ENCODE measurements around the gene OPA1.

OPA1 gene

GRCh38 chr3:193546129-193546528, 46.9 kb upstream of the OPA1 start:
- Histone ChIP-seq H3K27ac (ENCODE audit: low read length) (no peak overlapping the region), H2AFZ (ENCODE audit: low read length) (no peak overlapping the region), H3F3A (ENCODE audit: insufficient read depth, low read length) (no peaks in the 10 kb centered on the region), H3K4me1 (ENCODE audit: low read length) (no peaks in the 10 kb centered on the region), H3K9me3 (replicated peaks; ENCODE audit: insufficient read depth, low read length) (no peaks in the 10 kb centered on the region), H3K9ac (ENCODE audit: low read length) (no peak overlapping the region), H3K9me2 (replicated peaks; ENCODE audit: insufficient read depth, low read length) (no peaks in the 10 kb centered on the region), H3K36me3 (replicated peaks; ENCODE audit: insufficient read depth, low read length) (no peaks in the 10 kb centered on the region), H3K4me3 (ENCODE audit: low read length) (no peak overlapping the region), H3K27me3 (replicated peaks; ENCODE audit: insufficient read depth, low read length) (no peaks in the 10 kb centered on the region), H3K79me2 (ENCODE audit: low read length) (no peaks in the 10 kb centered on the region), H4K20me1 (ENCODE audit: insufficient read depth, low read length) (no peaks in the 10 kb centered on the region), H3K4me2 (ENCODE audit: low read depth, low read length) (no peak overlapping the region)
- no peak for TF ChIP-seq EZH2phosphoT487 (IDR thresholded peaks at IDR 0.05; ENCODE audit: low read length)
- no peak for TF ChIP-seq EZH2 (optimal IDR thresholded peaks at IDR 0.05; ENCODE audit: low read depth, low read length)
- TF ChIP-seq, protein P1, sequence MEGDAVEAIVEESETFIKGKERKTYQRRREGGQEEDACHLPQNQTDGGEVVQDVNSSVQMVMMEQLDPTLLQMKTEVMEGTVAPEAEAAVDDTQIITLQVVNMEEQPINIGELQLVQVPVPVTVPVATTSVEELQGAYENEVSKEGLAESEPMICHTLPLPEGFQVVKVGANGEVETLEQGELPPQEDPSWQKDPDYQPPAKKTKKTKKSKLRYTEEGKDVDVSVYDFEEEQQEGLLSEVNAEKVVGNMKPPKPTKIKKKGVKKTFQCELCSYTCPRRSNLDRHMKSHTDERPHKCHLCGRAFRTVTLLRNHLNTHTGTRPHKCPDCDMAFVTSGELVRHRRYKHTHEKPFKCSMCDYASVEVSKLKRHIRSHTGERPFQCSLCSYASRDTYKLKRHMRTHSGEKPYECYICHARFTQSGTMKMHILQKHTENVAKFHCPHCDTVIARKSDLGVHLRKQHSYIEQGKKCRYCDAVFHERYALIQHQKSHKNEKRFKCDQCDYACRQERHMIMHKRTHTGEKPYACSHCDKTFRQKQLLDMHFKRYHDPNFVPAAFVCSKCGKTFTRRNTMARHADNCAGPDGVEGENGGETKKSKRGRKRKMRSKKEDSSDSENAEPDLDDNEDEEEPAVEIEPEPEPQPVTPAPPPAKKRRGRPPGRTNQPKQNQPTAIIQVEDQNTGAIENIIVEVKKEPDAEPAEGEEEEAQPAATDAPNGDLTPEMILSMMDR (IDR thresholded peaks at IDR 0.05; ENCODE audit: low read length), result no peak
- no peak for DNase-seq

- no peaks in the 10 kb centered on the region for H3K79me2 ChIP-seq (ENCODE audit: low read length)
- no peak for TF ChIP-seq EZH2phosphoT487 (IDR thresholded peaks at IDR 0.05; ENCODE audit: low read length)
- no peak for TF ChIP-seq EZH2 (optimal IDR thresholded peaks at IDR 0.05; ENCODE audit: low read depth, low read length)
- TF ChIP-seq, protein P1 (IDR thresholded peaks at IDR 0.05; ENCODE audit: low read length), result no peak
- no peaks in the 10 kb centered on the region for H3K9me2 ChIP-seq (replicated peaks; ENCODE audit: insufficient read depth, low read length)
- no peaks in the 10 kb centered on the region for H3F3A ChIP-seq (ENCODE audit: insufficient read depth, low read length)
- H3K36me3 ChIP-seq (replicated peaks; ENCODE audit: insufficient read depth, low read length), result no peaks in the 10 kb centered on the region
- H4K20me1 ChIP-seq (ENCODE audit: insufficient read depth, low read length), result no peaks in the 10 kb centered on the region
- no peaks in the 10 kb centered on the region for H3K4me1 ChIP-seq (ENCODE audit: low read length)
- H3K27ac ChIP-seq (ENCODE audit: low read length), result no peak overlapping the region
- H3K9ac ChIP-seq (ENCODE audit: low read length), result no peak overlapping the region
- DNase-seq, result no peak
- no peak overlapping the region for H3K4me3 ChIP-seq (ENCODE audit: low read length)
- no peaks in the 10 kb centered on the region for H3K27me3 ChIP-seq (replicated peaks; ENCODE audit: insufficient read depth, low read length)
- H2AFZ ChIP-seq (ENCODE audit: low read length), result no peak overlapping the region
- H3K4me2 ChIP-seq (ENCODE audit: low read depth, low read length), result no peak overlapping the region
- no peaks in the 10 kb centered on the region for H3K9me3 ChIP-seq (replicated peaks; ENCODE audit: insufficient read depth, low read length)
These were observed 44.6 kb upstream of the OPA1 start for GRCh38 chr3:193548406-193548805.

GRCh38 chr3:193552923-193553322, 40.1 kb upstream of the OPA1 start:
- TF ChIP-seq EZH2 (optimal IDR thresholded peaks at IDR 0.05; ENCODE audit: low read depth, low read length) (no peak), EZH2phosphoT487 (IDR thresholded peaks at IDR 0.05; ENCODE audit: low read length) (no peak)
- TF ChIP-seq, protein P1 (IDR thresholded peaks at IDR 0.05; ENCODE audit: low read length), result no peak
- Histone ChIP-seq H4K20me1 (ENCODE audit: insufficient read depth, low read length) (no peaks in the 10 kb centered on the region), H2AFZ (ENCODE audit: low read length) (no peak overlapping the region)

More at GRCh38 chr3:193552923-193553322, 40.1 kb upstream of the OPA1 start:
- no peaks in the 10 kb centered on the region for H3K27me3 ChIP-seq (replicated peaks; ENCODE audit: insufficient read depth, low read length)
- no peak overlapping the region for H3K4me3 ChIP-seq (ENCODE audit: low read length)
- DNase-seq, result no peak
- H3K9ac ChIP-seq (ENCODE audit: low read length), result no peak overlapping the region
- H3K4me1 ChIP-seq (ENCODE audit: low read length), result no peaks in the 10 kb centered on the region
- H3K36me3 ChIP-seq (replicated peaks; ENCODE audit: insufficient read depth, low read length), result no peaks in the 10 kb centered on the region
- H3K27ac ChIP-seq (ENCODE audit: low read length), result no peak overlapping the region
- H3K9me2 ChIP-seq (replicated peaks; ENCODE audit: insufficient read depth, low read length), result no peaks in the 10 kb centered on the region
- no peak overlapping the region for H3K4me2 ChIP-seq (ENCODE audit: low read depth, low read length)
- no peaks in the 10 kb centered on the region for H3F3A ChIP-seq (ENCODE audit: insufficient read depth, low read length)
- no peaks in the 10 kb centered on the region for H3K79me2 ChIP-seq (ENCODE audit: low read length)
- no peaks in the 10 kb centered on the region for H3K9me3 ChIP-seq (replicated peaks; ENCODE audit: insufficient read depth, low read length)
